Epithelial cell of prostate (primary cell): ENCODE results near the gene CCDC88B.
A peak's percentile ranks its signal among the peaks of the same experiment; 100 is the strongest.

Experiments used
- DNase-seq: peaks from one replicate; pipeline ENCODE4 v3.0.0-alpha.2; 2011; ENCODE audit warnings: low read depth, low spot score
- H3K27ac ChIP-seq: fragments of 450-650 bp; 2 replicates; pipeline ENCODE4 v1.5.1; 2017; ENCODE audit warnings: mild to moderate bottlenecking

The CCDC88B gene

GRCh38 chr11:64342869-64343745 is 3.1 kb downstream of the CCDC88B start:
- peak overlapping the region; percentile 69 for H3K27ac ChIP-seq
- DNase-seq: no peak

- H3K27ac ChIP-seq: no peak overlapping the region
- no peak for DNase-seq
These were observed 4.0 kb downstream of the CCDC88B start for GRCh38 chr11:64343767-64344559.

- H3K27ac ChIP-seq: no peak overlapping the region
- no peak for DNase-seq
These were observed 4.8 kb downstream of the CCDC88B start for GRCh38 chr11:64344787-64345186.

GRCh38 chr11:64347193-64347867 is 7.3 kb downstream of the CCDC88B start:
- H3K27ac ChIP-seq: peak overlapping the region; percentile 54
- no peak for DNase-seq

GRCh38 chr11:64348383-64349024 is 8.5 kb downstream of the CCDC88B start:
- no peak for DNase-seq
- H3K27ac ChIP-seq: peak overlapping the region; percentile 54

GRCh38 chr11:64349025-64349387 is 9.0 kb downstream of the CCDC88B start:
- no peak overlapping the region for H3K27ac ChIP-seq
- DNase-seq: no peak

- DNase-seq: no peak
- H3K27ac ChIP-seq: no peak overlapping the region
These were observed 9.4 kb downstream of the CCDC88B start for GRCh38 chr11:64349404-64349803.

- DNase-seq: no peak
- no peak overlapping the region for H3K27ac ChIP-seq
These were observed 11.2 kb downstream of the CCDC88B start for GRCh38 chr11:64351136-64351631.

GRCh38 chr11:64352099-64352994 is 12.3 kb downstream of the CCDC88B start:
- H3K27ac ChIP-seq: no peak overlapping the region
- no peak for DNase-seq

GRCh38 chr11:64352995-64353714 is 13.2 kb downstream of the CCDC88B start:
- H3K27ac ChIP-seq: no peak overlapping the region
- DNase-seq: no peak

GRCh38 chr11:64353715-64354506 is 13.9 kb downstream of the CCDC88B start:
- DNase-seq: no peak
- H3K27ac ChIP-seq: no peak overlapping the region

- DNase-seq: no peak
- H3K27ac ChIP-seq: peak overlapping the region; percentile 45
These were observed 15.3 kb downstream of the CCDC88B start for GRCh38 chr11:64355078-64355940.

- peak overlapping the region; percentile 93 for H3K27ac ChIP-seq
- no peak for DNase-seq
These were observed 16.8 kb downstream of the CCDC88B start for GRCh38 chr11:64356498-64357411.

- DNase-seq: no peak
- H3K27ac ChIP-seq: peak overlapping the region; percentile 93
These were observed 17.4 kb downstream of the CCDC88B start for GRCh38 chr11:64357446-64357845.

- DNase-seq: no peak
- peak overlapping the region; percentile 93 for H3K27ac ChIP-seq
These were observed 18.0 kb downstream of the CCDC88B start for GRCh38 chr11:64357904-64358535.
